Measurements from ENCODE around the gene S1PR3. TPM values are rescaled to one million over a fixed set of nuclear protein-coding genes. Genes with fewer than 3 reads are reported as not detected.
A peak's percentile ranks its signal among the peaks of the same experiment; 100 is the strongest.

S1PR3 gene
- total and polyA plus RNA-seq, 9 of the 15 experiments (the other 6 are each of a cell fraction or from before 2014, with no cell fraction given) = 0.03 to 2.0 (median 0.29) TPM

GRCh38 chr9:88997646-88998045 lies 6.4 kb downstream of the S1PR3 start:
- intact Hi-C loops (cut with micrococcal nuclease) = loop anchor here (10.0 kb wide), 1 partner anchor 313 kb away; no protein-coding TSS in a partner anchor
- POLR2A ChIA-PET = interaction anchor here (0.6 kb wide), 1 partner anchor 465 kb away, joined by 3 read pairs; no protein-coding TSS in a partner anchor

GRCh38 chr9:88998503-88998902 lies 7.2 kb downstream of the S1PR3 start:
- Histone ChIP-seq H4K20me1 (replicated peaks; ENCODE audit: control insufficient read depth, insufficient read depth, low read length) (no peaks in the 10 kb centered on the region), H3K4me3 (no peak overlapping the region), H3K9me1 (ENCODE audit: control insufficient read depth, insufficient read depth, low read length) (no peaks in the 10 kb centered on the region), H3K4me2 (ENCODE audit: insufficient read depth, low read length) (no peak overlapping the region), H2AFZ (ENCODE audit: low read depth, low read length) (no peak overlapping the region), H3K4me1 (replicated peaks in 1 of 2; ENCODE audit: control insufficient read depth in 2 of 2, insufficient read depth in 2 of 2, low read length in 2 of 2) (peaks cover 3 to 9% of the 10 kb centered on the region in 2 experiments; a peak in 3 of 5 replicates), H3K27me3 (ENCODE audit: control insufficient read depth in 2 of 2, insufficient read depth in 2 of 2, low read length in 2 of 2) (peaks cover 0 to 31% of the 10 kb centered on the region in 2 experiments; a peak in 2 of 5 replicates), H3K27ac (ENCODE audit: extremely low read depth, low read depth, low read length) (no peak overlapping the region), H3K9me3 (replicated peaks; ENCODE audit: control insufficient read depth, insufficient read depth, low read depth, low read length) (no peaks in the 10 kb centered on the region), H3K9ac (ENCODE audit: insufficient read depth in 1 of 2, low read depth in 2 of 2, low read length in 2 of 2) (no peak overlapping the region), H3K36me3 (ENCODE audit: control insufficient read depth, insufficient read depth, low read length) (no peaks in the 10 kb centered on the region), H3K79me2 (ENCODE audit: control insufficient read depth, insufficient read depth, low read length) (no peaks in the 10 kb centered on the region)
- intact Hi-C loops (cut with micrococcal nuclease) (loop anchor here (10.0 kb wide), 1 partner anchor 314 kb away; no protein-coding TSS in a partner anchor), in situ Hi-C loops (cut with MboI) (no loop called here)
- DNase-seq (ENCODE audit: extremely low read depth in 1 of 4, low spot score in 3 of 4) (no peak), FAIRE-seq (no peak), ATAC-seq (no peak)
- CTCF ChIA-PET (ENCODE audit: low intra/inter-chr PET ratio) = no interaction called here
- WGBS (ENCODE audit: insufficient coverage, low coverage, missing lambda C conversion rate) = no CpG with 5 or more reads among the region's 2 CpGs
- BruUV-seq (replicated peaks) = no TSS peak
- TF ChIP-seq E2F3 (CRISPR knock-in tag; IDR thresholded peaks at IDR 0.05) (no peak), NFIC (IDR thresholded peaks at IDR 0.05) (peak; percentile 27; the same call in 1 of the 2 replicates)
- POLR2A ChIA-PET = no interaction called here

More at GRCh38 chr9:88997646-88998045, 6.4 kb downstream of the S1PR3 start:
- H4K20me1 ChIP-seq (replicated peaks; ENCODE audit: control insufficient read depth, insufficient read depth, low read length) = no peaks in the 10 kb centered on the region
- FAIRE-seq (no peak), ATAC-seq (no peak), DNase-seq (ENCODE audit: extremely low read depth in 1 of 4, low spot score in 3 of 4) (no peak)
- no peaks in the 10 kb centered on the region for H3K9me1 ChIP-seq (ENCODE audit: control insufficient read depth, insufficient read depth, low read length)
- no peaks in the 10 kb centered on the region for H3K36me3 ChIP-seq (ENCODE audit: control insufficient read depth, insufficient read depth, low read length)
- peaks cover 3 to 9% of the 10 kb centered on the region in 2 experiments; a peak in 3 of 5 replicates for H3K4me1 ChIP-seq (replicated peaks in 1 of 2; ENCODE audit: control insufficient read depth in 2 of 2, insufficient read depth in 2 of 2, low read length in 2 of 2)
- TF ChIP-seq NFIC (IDR thresholded peaks at IDR 0.05) (peak; percentile 21; the same call in 1 of the 2 replicates), ZNF253 (CRISPR knock-in tag; conservative IDR thresholded peaks at IDR 0.05) (no peak)
- CTCF ChIA-PET (ENCODE audit: low intra/inter-chr PET ratio) = no interaction called here
- H3K27ac ChIP-seq (ENCODE audit: extremely low read depth, low read depth, low read length) = no peak overlapping the region
- H3K9me3 ChIP-seq (replicated peaks; ENCODE audit: control insufficient read depth, insufficient read depth, low read depth, low read length) = no peaks in the 10 kb centered on the region
- no peak overlapping the region for H2AFZ ChIP-seq (ENCODE audit: low read depth, low read length)
- in situ Hi-C loops (cut with MboI) = no loop called here
- no peak overlapping the region for H3K4me3 ChIP-seq
- no TSS peak for BruUV-seq (replicated peaks)
- H3K79me2 ChIP-seq (ENCODE audit: control insufficient read depth, insufficient read depth, low read length) = no peaks in the 10 kb centered on the region
- no peak overlapping the region for H3K4me2 ChIP-seq (ENCODE audit: insufficient read depth, low read length)
- peaks cover 0 to 31% of the 10 kb centered on the region in 2 experiments; a peak in 2 of 5 replicates for H3K27me3 ChIP-seq (ENCODE audit: control insufficient read depth in 2 of 2, insufficient read depth in 2 of 2, low read length in 2 of 2)
- WGBS (ENCODE audit: insufficient coverage, low coverage, missing lambda C conversion rate) = 54% methylated on average over 7 of the region's 8 CpGs
- no peak overlapping the region for H3K9ac ChIP-seq (ENCODE audit: insufficient read depth in 1 of 2, low read depth in 2 of 2, low read length in 2 of 2)
